Loucy (cell line): ENCODE measurements around the gene PRCP.

Source experiments
- H2AFZ ChIP-seq: fragments of 200-600 bp; sonication (generic); 2 replicates; pipeline ENCODE4 v1.6.0; 2016; ENCODE audit warnings: antibody characterized with exemption, mild to moderate bottlenecking, low read length, moderate library complexity
- H3F3A ChIP-seq: fragments of 200-600 bp; 2 replicates; pipeline ENCODE4 v1.6.0; 2016; ENCODE audit warnings: antibody characterized with exemption, low read depth, mild to moderate bottlenecking
- H3K27me3 ChIP-seq: fragments of 200-600 bp; sonication (generic); 2 replicates; pipeline ENCODE4 v1.6.1; 2014; ENCODE audit warnings: low read length, mild to moderate bottlenecking; ENCODE audit not compliant: insufficient read depth, poor library complexity, severe bottlenecking
- H3K36me3 ChIP-seq: fragments of 200-600 bp; sonication (generic); 2 replicates; pipeline ENCODE4 v1.6.1; 2016; ENCODE audit warnings: low read length; ENCODE audit not compliant: insufficient read depth
- H3K4me1 ChIP-seq: fragments of 200-600 bp; sonication (generic); 2 replicates; pipeline ENCODE4 v1.5.1; 2014; ENCODE audit warnings: low read length, mild to moderate bottlenecking; ENCODE audit not compliant: insufficient read depth, poor library complexity, severe bottlenecking
- H3K4me2 ChIP-seq: fragments of 200-600 bp; sonication (generic); 2 replicates; pipeline ENCODE4 v1.6.0; 2014; ENCODE audit warnings: antibody characterized with exemption, low read length, low read depth, mild to moderate bottlenecking; ENCODE audit not compliant: poor library complexity, severe bottlenecking
- H3K4me3 ChIP-seq: fragments of 200-600 bp; sonication (generic); 2 replicates; pipeline ENCODE4 v1.5.1; 2014; ENCODE audit warnings: low read length, mild to moderate bottlenecking, mixed read lengths; ENCODE audit not compliant: poor library complexity, severe bottlenecking
- H3K79me2 ChIP-seq: fragments of 200-600 bp; sonication (generic); 2 replicates; pipeline ENCODE4 v1.6.1; 2014; ENCODE audit warnings: low read length; ENCODE audit not compliant: insufficient read depth
- H3K9ac ChIP-seq: fragments of 200-600 bp; sonication (generic); 2 replicates; pipeline ENCODE4 v1.6.0; 2014; ENCODE audit warnings: mild to moderate bottlenecking, low read depth, low read length, moderate library complexity; ENCODE audit not compliant: poor library complexity, severe bottlenecking
- H3K9me2 ChIP-seq: fragments of 200-600 bp; sonication (generic); replicated peaks from 2 replicates; pipeline ENCODE4 v1.6.1; 2016; ENCODE audit warnings: low read depth, low read length, mixed read lengths
- H3K9me3 ChIP-seq: fragments of 200-600 bp; sonication (generic); 2 replicates; pipeline ENCODE4 v1.6.1; 2014; ENCODE audit warnings: mild to moderate bottlenecking, antibody characterized with exemption, low read length, low read depth; ENCODE audit not compliant: insufficient read depth
- H4K20me1 ChIP-seq: fragments of 200-600 bp; sonication (generic); 2 replicates; pipeline ENCODE4 v1.6.0; 2014; ENCODE audit warnings: antibody characterized with exemption, low read length, mild to moderate bottlenecking; ENCODE audit not compliant: insufficient read depth, poor library complexity, severe bottlenecking
- CTCF ChIP-seq: fragments of 200-600 bp; sonication (generic); conservative IDR thresholded peaks from 2 replicates; pipeline ENCODE4 v1.5.1; 2014; ENCODE audit warnings: mild to moderate bottlenecking, antibody characterized with exemption, low read length
- EZH2phosphoT487 ChIP-seq: fragments of 200-600 bp; IDR thresholded peaks from 2 replicates; pipeline ENCODE4 v1.6.1; 2018; ENCODE audit warnings: antibody characterized with exemption, mild to moderate bottlenecking, moderate library complexity, borderline replicate concordance

Gene PRCP

GRCh38 chr11:82906931-82907330, 6.7 kb upstream of the PRCP start:
- no peaks in the 10 kb centered on the region for H3K9me2 ChIP-seq
- H3K9ac ChIP-seq, result no peak overlapping the region
- no peak for TF ChIP-seq EZH2phosphoT487
- H3K27me3 ChIP-seq, result no peaks in the 10 kb centered on the region
- H2AFZ ChIP-seq, result no peak overlapping the region
- no peaks in the 10 kb centered on the region for H3F3A ChIP-seq
- H4K20me1 ChIP-seq, result no peaks in the 10 kb centered on the region
- H3K36me3 ChIP-seq, result no peaks in the 10 kb centered on the region
- H3K9me3 ChIP-seq, result peaks cover 6% of the 10 kb centered on the region; the same call in 1 of the 2 replicates
- H3K4me1 ChIP-seq, result no peaks in the 10 kb centered on the region
- H3K79me2 ChIP-seq, result no peaks in the 10 kb centered on the region
- H3K4me2 ChIP-seq, result no peak overlapping the region
- no peak overlapping the region for H3K4me3 ChIP-seq

DNA sequence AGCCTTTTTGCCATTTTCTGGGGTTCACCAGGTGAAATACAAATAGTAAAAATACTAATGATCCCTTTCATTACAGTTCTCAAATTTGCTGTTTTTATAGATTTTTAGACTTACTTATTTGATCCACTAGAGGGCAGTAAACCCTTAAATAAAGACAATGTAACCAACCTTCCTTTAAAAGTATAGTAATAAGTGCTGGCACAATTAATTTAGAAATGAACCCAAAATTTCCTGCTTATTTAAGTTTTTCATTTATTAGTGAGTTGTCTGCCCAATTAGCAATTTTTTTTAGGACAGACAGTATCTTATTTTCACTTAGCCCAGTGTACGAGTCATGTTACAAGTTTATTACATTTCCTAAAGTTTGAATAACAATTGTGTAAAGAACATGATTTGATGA, 6.0 kb upstream of the PRCP start:
- no peak overlapping the region for H3K4me2 ChIP-seq
- no peaks in the 10 kb centered on the region for H3K79me2 ChIP-seq
- H4K20me1 ChIP-seq, result no peaks in the 10 kb centered on the region
- TF ChIP-seq CTCF (peak; percentile 76), EZH2phosphoT487 (no peak)
- H2AFZ ChIP-seq, result no peak overlapping the region
- no peaks in the 10 kb centered on the region for H3K36me3 ChIP-seq
- H3K9ac ChIP-seq, result no peak overlapping the region
- no peak overlapping the region for H3K4me3 ChIP-seq
- no peaks in the 10 kb centered on the region for H3K9me3 ChIP-seq
- H3K9me2 ChIP-seq, result no peaks in the 10 kb centered on the region
- no peaks in the 10 kb centered on the region for H3K27me3 ChIP-seq
- H3K4me1 ChIP-seq, result no peaks in the 10 kb centered on the region
- no peaks in the 10 kb centered on the region for H3F3A ChIP-seq

DNA sequence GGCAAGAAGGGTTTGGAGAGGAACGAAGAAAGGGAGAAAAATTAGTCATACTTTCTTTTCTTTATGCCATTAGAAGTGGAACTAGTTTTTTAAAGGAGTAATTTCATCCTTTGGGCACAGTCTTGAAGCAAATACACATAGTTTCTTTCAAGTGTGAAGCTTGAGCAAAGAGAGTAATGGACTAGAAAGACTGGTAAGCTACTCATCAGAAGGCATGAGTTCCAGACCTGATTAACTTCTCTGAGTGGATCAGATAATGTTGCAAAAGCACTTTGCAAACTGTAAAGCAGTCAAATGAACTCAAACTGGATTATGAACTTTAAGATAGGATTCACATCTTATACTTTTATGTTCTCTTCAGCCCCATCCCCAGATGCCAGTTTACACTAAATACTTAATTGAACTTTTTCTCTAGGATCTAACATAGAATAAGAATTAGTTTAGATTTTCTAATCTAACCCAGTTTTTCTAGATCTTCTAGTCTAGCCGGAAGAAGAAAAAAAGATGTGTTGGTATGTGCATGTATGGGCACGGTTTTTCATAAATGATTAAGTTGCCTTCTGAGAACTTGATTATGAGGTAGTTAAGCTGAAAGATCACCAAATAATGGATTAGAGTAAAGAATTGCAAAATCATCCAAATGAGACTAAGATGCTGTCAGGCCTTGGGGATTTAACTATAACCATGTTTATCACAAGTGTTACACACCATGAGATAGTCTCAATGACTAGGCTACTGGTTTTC, 3.8 kb upstream of the PRCP start:
- Histone ChIP-seq H3K9me3 (no peaks in the 10 kb centered on the region), H3K36me3 (no peaks in the 10 kb centered on the region), H3K9ac (no peak overlapping the region), H4K20me1 (no peaks in the 10 kb centered on the region), H3K4me1 (no peaks in the 10 kb centered on the region), H3K79me2 (no peaks in the 10 kb centered on the region), H2AFZ (no peak overlapping the region), H3F3A (no peaks in the 10 kb centered on the region), H3K27me3 (no peaks in the 10 kb centered on the region), H3K9me2 (no peaks in the 10 kb centered on the region), H3K4me2 (no peak overlapping the region), H3K4me3 (no peak overlapping the region)
- no peak for TF ChIP-seq CTCF
- TF ChIP-seq EZH2phosphoT487, result no peak

DNA sequence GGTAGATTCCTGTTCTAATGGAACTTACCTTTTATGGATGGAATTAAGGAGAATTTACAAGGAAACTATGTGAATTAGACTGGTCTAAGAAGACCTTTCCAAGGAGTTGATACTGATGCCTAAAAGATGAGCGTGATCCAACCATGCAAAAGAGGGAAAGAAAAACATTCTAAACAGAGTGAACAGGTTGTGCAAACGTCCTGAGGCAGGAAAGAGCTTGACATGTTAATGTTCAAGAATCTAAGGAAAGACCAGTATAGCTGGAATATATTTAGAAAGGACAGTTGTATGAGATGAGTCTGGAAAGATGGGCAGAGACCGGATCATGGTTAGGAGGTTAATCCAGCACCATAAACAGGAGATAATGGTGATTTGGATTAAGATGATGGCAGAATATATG, 2.6 kb upstream of the PRCP start:
- H3K9me2 ChIP-seq, result no peaks in the 10 kb centered on the region
- no peaks in the 10 kb centered on the region for H3K9me3 ChIP-seq
- no peaks in the 10 kb centered on the region for H3K79me2 ChIP-seq
- H3K36me3 ChIP-seq, result no peaks in the 10 kb centered on the region
- H3F3A ChIP-seq, result no peaks in the 10 kb centered on the region
- no peak overlapping the region for H3K4me3 ChIP-seq
- H2AFZ ChIP-seq, result no peak overlapping the region
- H3K9ac ChIP-seq, result no peak overlapping the region
- no peaks in the 10 kb centered on the region for H3K27me3 ChIP-seq
- no peak overlapping the region for H3K4me2 ChIP-seq
- no peaks in the 10 kb centered on the region for H3K4me1 ChIP-seq
- no peak for TF ChIP-seq EZH2phosphoT487
- TF ChIP-seq CTCF, result no peak
- no peaks in the 10 kb centered on the region for H4K20me1 ChIP-seq
